K562 (cell line): ENCODE measurements around the gene LIN28A. TPM values are rescaled to one million over a fixed set of nuclear protein-coding genes. Genes with fewer than 3 reads are reported as not detected.

Source experiments
- E2F5 ChIP-seq: sonication (generic); formaldehyde crosslinking; IDR thresholded peaks from 2 replicates; pipeline ENCODE4 v1.8.0; 2022; ENCODE audit warnings: mild to moderate bottlenecking, missing genetic modification reagents
- E2F6 ChIP-seq, 2 experiments: IDR thresholded peaks; 2 replicates each; pipeline ENCODE4 v1.6.1; 2011; ENCODE audit warnings: borderline replicate concordance in 1 of 2, control low read depth in 1 of 2, low read depth in 1 of 2, low read length in 1 of 2, mild to moderate bottlenecking in 1 of 2, mixed read lengths in 1 of 2, moderate library complexity in 1 of 2; ENCODE audit not compliant: insufficient read depth in 1 of 2, insufficient read length in 1 of 2, poor library complexity in 1 of 2, severe bottlenecking in 1 of 2; ENCODE audit errors: extremely low read depth in 1 of 2
- HES1 ChIP-seq: fragments of 450-650 bp; IDR thresholded peaks from 2 replicates; pipeline ENCODE4 v1.6.1; 2016; ENCODE audit warnings: low read depth, mild to moderate bottlenecking, moderate library complexity
- HLTF ChIP-seq: fragments of 450-650 bp; IDR thresholded peaks from 2 replicates; pipeline ENCODE4 v1.6.1; 2016
- JUND ChIP-seq, 2 experiments: IDR thresholded peaks; 2 replicates in 1 of 2; 3 replicates in 1 of 2; pipeline ENCODE4 v1.6.1; 2011; ENCODE audit warnings: borderline replicate concordance in 2 of 2, low read depth in 2 of 2, low read length in 2 of 2, improper control_type of control experiment in 1 of 2, missing biosample characterization in 1 of 2, missing genetic modification characterization in 1 of 2, missing genetic modification reagents in 1 of 2
- KLF1 ChIP-seq: fragments of 450-650 bp; IDR thresholded peaks from 2 replicates; pipeline ENCODE4 v1.6.1; 2016; ENCODE audit warnings: missing genetic modification characterization, missing compliant biosample characterization
- NCOA2 ChIP-seq, 2 experiments: fragments of 450-650 bp; IDR thresholded peaks; 2 replicates each; pipeline ENCODE4 v1.6.1; 2018; ENCODE audit warnings: mild to moderate bottlenecking in 2 of 2, moderate library complexity in 1 of 2; ENCODE audit not compliant: partially characterized antibody in 2 of 2
- NR2C2 ChIP-seq, 2 experiments: fragments of 200-800 bp in 1 of 2; sonication (Bioruptor generic) in 1 of 2; sonication (generic) in 1 of 2; formaldehyde crosslinking in 1 of 2; IDR thresholded peaks; 2 replicates each; pipeline versions ENCODE4 v1.6.1 to v1.8.0; 2016 to 2022; ENCODE audit warnings: mild to moderate bottlenecking in 1 of 2, missing compliant biosample characterization in 1 of 2, missing genetic modification characterization in 1 of 2, missing genetic modification reagents in 1 of 2
- PHF8 ChIP-seq: fragments of 200-600 bp; sonication (generic); IDR thresholded peaks from 2 replicates; pipeline ENCODE4 v1.6.1; 2012; ENCODE audit warnings: mixed run types, mild to moderate bottlenecking, inconsistent platforms, low read length, moderate library complexity, borderline replicate concordance
- POLR2AphosphoS5 ChIP-seq: IDR thresholded peaks from 2 replicates; pipeline ENCODE4 v1.6.1; 2011; ENCODE audit warnings: mild to moderate bottlenecking, low read depth, low read length, moderate library complexity; ENCODE audit not compliant: control insufficient read depth, insufficient read depth
- RB1 ChIP-seq: fragments of 450-650 bp; IDR thresholded peaks from 2 replicates; pipeline ENCODE4 v1.6.1; 2017; ENCODE audit warnings: low read depth, mild to moderate bottlenecking
- SMARCA5 ChIP-seq: fragments of 450-650 bp; IDR thresholded peaks from 2 replicates; pipeline ENCODE4 v1.6.1; 2016
- SRF ChIP-seq, 2 experiments: fragments of 250-450, 450-650 bp in 1 of 2; sonication (Bioruptor Pico) in 1 of 2; sonication (generic) in 1 of 2; formaldehyde crosslinking; IDR thresholded peaks; 2 replicates each; pipeline versions ENCODE4 v1.5.0 to v1.5.1; 2020 to 2022; ENCODE audit warnings: mild to moderate bottlenecking in 1 of 2, missing genetic modification reagents in 1 of 2
- ZNF511 ChIP-seq: sonication (generic); formaldehyde crosslinking; IDR thresholded peaks from 2 replicates; pipeline ENCODE4 v1.8.0; 2022; ENCODE audit warnings: mild to moderate bottlenecking, missing genetic modification reagents
- polyA plus RNA-seq, 8 experiments: library from polyadenylated mRNA; depleted of rRNA in 4 of 8; stranded (reverse) in 5 of 8; unstranded in 3 of 8; fragments of >200 nt; fragmentation: Nextera tagmentation in 2 of 8; fragmentation: Illumina TruSeq in 1 of 8; extraction: Ambion mirVana in 2 of 8; extraction: Trizol in 1 of 8; gene quantifications; 2 replicates each; pipeline versions ENCODE4 v1.2.1 to v1.2.3, GENCODE V29; 2011 to 2014; ENCODE audit warnings: inconsistent platforms in 1 of 8, missing spikeins in 1 of 8
- total RNA-seq, 7 experiments: library from RNA; depleted of rRNA in 6 of 7; stranded (reverse); fragments of >200 nt in 6 of 7; fragmentation: Illumina TruSeq in 2 of 7; extraction: Trizol in 2 of 7; gene quantifications; 2 replicates each; pipeline versions ENCODE4 v1.2.1 to v1.2.3, GENCODE V29; 2011 to 2021; ENCODE audit warnings: low replicate concordance in 1 of 7

LIN28A gene
- total and polyA plus RNA-seq, 9 of the 15 experiments (the other 6 are each of a cell fraction or from before 2014, with no cell fraction given): 0.80 to 5.4 (median 3.9) TPM

- TF ChIP-seq RB1: peak; percentile 55; the same call in 1 of the 2 replicates
- peak; percentile 27; the same call in 1 of the 2 replicates for TF ChIP-seq POLR2AphosphoS5
- peak; percentile 23; the same call in 1 of the 2 replicates for TF ChIP-seq PHF8
- no peak for TF ChIP-seq HES1
- no peak for TF ChIP-seq KLF1 (tag)
- peak; percentile 56; the same call in 1 of the 2 replicates for TF ChIP-seq E2F5 (CRISPR knock-in tag)
- TF ChIP-seq SMARCA5: 0 out of 2 replicates have a peak, but pooled peaks have one; percentile 32
- 0 out of 2 replicates have a peak, but pooled peaks have one; percentile 31 for TF ChIP-seq NR2C2 (CRISPR knock-in tag; IDR thresholded peaks at IDR 0.05)
- no peak for TF ChIP-seq NR2C2 (tag; IDR thresholded peaks at IDR 0.05)
- TF ChIP-seq JUND (IDR thresholded peaks at IDR 0.05; ENCODE audit: borderline replicate concordance, low read depth, low read length): no peak
- 0 out of 3 replicates have a peak, but pooled peaks have one; percentile 11 for TF ChIP-seq JUND (tag; IDR thresholded peaks at IDR 0.05; ENCODE audit: borderline replicate concordance, low read depth, low read length)
- peak; percentile 79; the same call in 1 of the 2 replicates for TF ChIP-seq ZNF511 (CRISPR knock-in tag)
- peak; percentile 65 to 95 for TF ChIP-seq E2F6 (IDR thresholded peaks at IDR 0.05; ENCODE audit: borderline replicate concordance in 1 of 2, extremely low read depth in 1 of 2, insufficient read depth in 1 of 2, insufficient read length in 1 of 2, low read depth in 1 of 2, low read length in 1 of 2, poor library complexity in 1 of 2, severe bottlenecking in 1 of 2)
- TF ChIP-seq SRF (CRISPR knock-in tag; IDR thresholded peaks at IDR 0.05): peak; percentile 50 to 72; a peak in 2 of 4 replicates
- no peak for TF ChIP-seq NCOA2 (IDR thresholded peaks at IDR 0.05; ENCODE audit: partially characterized antibody in 2 of 2)
- 0 out of 2 replicates have a peak, but pooled peaks have one; percentile 22 for TF ChIP-seq HLTF
- TF ChIP-seq, all 486 proteins: peak for 110
Observed at GRCh38 chr1:26471498-26472319, 61.1 kb downstream of the LIN28A start (continued).
